HG03060 (cell line): ENCODE measurements around the gene COL1A1.

Source experiments
- ATAC-seq: cut with Tn5 transposase; IDR thresholded peaks from one replicate; pipeline ENCODE4 v1.9.1; 2021; ENCODE audit warnings: low read depth, moderate number of reproducible peaks; ENCODE audit not compliant: unreplicated experiment

Gene COL1A1

DNA sequence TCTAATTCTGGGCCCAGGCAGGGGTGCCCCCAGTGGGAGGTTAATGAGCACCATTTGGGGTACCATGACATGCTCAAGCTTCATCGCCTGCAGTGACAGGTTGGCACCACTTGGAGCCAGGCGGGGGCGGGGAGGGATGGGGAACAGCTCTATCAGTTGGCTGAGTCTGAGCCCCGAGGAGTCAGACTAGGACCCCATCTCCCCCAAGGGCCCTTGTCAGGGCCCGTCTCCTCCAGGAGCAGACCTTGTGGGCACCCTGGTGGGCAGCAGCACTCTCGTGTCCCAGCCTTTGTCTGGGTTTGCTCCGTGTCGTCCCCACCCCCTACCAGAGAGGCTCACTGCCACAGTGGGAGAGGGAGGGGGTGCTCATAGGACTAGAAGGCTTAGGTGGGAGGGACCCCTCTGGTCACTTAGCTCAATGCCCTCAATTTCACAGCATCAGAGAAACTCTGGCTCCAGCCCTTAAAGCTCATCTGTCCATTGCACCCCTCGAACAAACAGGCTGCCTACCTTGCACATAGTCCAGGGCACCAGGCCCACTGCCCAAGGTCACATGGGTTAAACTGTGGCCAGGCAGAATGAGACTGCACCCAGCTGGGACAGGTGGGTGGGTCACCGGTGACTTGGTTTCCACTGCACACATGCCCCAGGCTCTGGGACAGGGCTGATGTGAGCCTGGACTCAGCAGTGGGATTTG lies 55.1 kb downstream of the COL1A1 start:
- ATAC-seq, result no peak

DNA sequence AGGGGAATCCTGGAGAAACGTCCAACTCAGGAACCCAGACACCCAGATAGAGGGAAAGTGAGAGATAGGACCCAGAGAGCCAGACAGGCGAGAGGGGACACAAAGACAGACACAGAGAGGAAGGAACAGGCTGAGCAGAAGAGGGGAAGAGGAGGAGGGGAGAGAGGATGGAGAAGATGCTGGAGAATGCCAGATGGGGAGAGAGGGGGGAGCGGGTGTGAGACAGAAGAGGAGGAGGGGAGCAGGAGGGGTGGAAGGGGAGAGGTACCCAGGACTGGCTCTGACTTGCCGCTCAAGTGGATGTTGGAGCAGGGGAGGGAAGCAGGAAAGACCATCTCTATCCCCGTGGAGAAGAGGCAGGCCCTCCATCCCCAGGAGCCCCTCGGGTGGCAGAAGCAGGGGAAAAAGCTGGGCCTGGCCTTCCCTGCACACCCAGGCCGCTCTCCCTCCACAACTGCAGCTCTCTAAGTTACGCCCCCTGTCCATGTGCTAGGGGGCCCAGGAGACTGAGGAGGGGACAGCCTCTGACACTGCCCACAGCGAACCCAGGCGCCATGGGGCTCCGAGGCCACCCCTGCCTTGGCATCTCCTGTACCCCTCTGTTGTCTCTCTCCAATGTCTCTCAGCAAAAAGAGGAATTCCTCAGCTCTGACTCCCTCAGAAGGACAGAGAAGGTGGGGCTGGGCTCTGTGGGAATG lies 55.8 kb downstream of the COL1A1 start:
- ATAC-seq, result no peak

DNA sequence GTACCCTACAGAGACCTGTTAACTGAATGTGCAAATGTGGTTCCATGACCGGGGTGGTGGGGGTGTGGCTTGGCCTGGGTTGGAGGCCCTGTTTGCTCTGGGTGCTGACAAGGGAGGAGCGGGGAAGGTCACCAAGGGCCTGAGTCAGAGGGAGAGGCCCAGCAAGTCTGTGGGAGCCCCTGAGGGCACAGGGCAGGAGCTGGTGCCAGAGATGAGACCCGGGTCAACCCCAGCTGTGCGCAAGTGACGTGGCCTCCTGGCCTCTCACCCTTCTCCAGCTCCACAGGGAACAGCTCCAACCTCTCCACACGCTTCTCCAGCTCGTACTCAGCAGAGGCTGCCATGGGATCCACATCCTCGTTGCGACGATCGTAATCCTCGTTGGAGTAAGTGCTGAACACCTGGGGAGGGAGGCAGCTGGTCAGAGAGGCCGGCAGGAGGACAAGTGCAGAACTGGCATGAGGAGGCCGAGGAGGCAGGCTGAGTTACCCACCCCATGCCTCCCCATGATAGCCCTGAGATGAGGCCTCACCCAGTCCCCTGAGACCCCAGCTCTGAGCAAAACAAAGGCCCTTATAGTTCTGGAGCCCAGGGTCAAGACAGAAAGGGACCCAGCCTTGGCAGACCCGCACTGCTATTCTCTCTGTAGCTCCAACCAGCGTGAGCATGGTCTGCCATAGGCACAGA lies 56.4 kb downstream of the COL1A1 start:
- ATAC-seq, result no peak

- no peak for ATAC-seq
Measured at GRCh38 chr17:50144355-50144754, 57.1 kb downstream of the COL1A1 start.

- no peak for ATAC-seq
Measured at GRCh38 chr17:50143461-50144176, 57.8 kb downstream of the COL1A1 start.

- ATAC-seq, result no peak
Measured at GRCh38 chr17:50141745-50142110, 59.7 kb downstream of the COL1A1 start.

DNA sequence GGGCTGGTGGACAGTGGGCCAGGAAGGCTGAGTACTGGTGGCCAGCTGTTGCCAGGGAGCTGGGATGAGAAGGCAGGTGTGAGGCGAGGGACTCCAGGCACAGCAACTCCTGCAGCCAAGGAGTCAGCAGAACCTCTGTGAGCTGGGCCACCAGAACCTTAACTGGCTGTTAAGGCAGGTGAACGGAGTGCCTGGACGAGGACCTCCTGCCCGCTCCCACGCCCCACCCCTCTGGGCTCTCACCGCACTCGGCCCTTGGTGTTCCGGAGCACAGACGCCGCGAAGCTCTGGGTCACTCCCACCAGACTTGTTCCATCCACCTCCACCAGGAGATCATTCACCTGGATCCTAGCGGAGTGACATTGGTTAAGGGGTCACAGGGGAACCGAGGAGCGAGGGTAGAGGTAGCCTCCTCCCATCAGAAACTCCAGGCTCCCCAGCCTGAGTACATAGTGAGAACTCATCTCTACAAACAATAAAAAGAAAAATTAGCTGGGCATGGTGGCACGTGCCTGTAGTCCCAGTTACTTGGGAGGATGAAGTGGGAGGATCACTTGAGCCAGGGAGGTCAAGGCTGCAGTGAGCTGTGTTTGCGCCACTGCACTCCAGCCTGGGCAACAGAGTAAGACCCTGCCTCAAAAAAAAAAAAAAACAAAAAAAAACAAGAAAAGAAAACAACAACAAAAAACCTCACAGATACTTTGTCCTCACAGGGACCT lies 60.2 kb downstream of the COL1A1 start:
- ATAC-seq, result no peak

- no peak for ATAC-seq
Measured at GRCh38 chr17:50139950-50140885, 61.2 kb downstream of the COL1A1 start.

DNA sequence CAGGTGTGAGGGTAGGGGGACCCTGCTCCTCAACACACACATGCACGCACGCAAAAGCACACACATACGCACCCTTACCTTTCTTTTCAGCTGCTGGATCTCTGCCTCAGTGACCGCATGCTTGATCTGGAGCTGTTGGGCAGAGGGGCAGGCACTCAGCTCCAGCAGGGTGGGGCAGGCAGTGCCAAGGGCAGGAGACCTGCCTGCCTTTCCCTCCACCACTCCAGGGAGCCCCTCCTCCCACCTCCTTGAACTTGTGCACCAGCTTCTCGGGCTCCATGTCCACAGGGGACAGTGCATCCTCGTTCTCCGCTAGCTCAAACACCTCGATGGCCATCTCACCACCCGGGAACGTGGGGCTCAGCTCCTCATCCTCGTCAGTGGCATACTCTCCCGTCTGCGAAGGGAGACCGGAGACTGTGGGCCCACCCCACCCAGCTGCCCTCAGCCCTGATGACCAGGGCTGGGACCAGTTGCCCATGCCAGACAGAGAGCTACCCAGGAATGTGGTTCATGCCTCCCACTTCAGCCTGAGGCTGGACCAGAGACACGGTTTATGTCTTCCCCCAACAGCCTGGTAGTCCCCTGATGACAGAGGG lies 62.1 kb downstream of the COL1A1 start:
- ATAC-seq, result no peak

GRCh38 chr17:50137042-50137441 lies 64.4 kb downstream of the COL1A1 start:
- ATAC-seq, result no peak

DNA sequence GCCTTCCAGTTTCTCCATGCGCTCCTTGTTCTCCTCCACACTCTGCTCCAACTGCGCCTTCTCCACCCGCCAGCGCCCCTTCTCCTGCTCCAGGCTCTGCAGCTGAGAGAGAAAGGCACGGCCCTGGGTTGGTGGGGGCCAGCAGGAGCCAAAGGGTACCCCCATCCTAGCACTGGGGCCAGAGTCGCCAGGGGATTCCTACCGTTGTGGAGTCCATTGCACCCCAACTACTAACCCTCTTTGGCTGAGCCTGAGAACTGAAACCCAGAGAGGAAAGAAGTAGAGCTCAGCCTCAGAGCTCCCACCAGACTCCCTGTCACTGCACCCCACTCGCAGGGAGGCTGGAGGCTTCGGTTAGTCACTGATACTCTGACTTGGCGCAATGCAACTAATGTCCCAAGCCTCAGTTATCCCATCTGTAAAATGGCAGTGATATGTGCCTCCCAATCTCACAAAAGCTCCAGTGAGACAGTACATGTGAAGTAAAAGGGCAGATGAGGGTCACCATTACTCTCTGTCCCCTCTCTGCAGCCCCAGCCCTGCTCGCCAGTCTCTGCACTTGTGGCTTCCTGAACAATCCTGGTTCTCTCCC lies 65.2 kb downstream of the COL1A1 start:
- ATAC-seq, result no peak

GRCh38 chr17:50135316-50136095 lies 65.9 kb downstream of the COL1A1 start:
- ATAC-seq, result no peak

DNA sequence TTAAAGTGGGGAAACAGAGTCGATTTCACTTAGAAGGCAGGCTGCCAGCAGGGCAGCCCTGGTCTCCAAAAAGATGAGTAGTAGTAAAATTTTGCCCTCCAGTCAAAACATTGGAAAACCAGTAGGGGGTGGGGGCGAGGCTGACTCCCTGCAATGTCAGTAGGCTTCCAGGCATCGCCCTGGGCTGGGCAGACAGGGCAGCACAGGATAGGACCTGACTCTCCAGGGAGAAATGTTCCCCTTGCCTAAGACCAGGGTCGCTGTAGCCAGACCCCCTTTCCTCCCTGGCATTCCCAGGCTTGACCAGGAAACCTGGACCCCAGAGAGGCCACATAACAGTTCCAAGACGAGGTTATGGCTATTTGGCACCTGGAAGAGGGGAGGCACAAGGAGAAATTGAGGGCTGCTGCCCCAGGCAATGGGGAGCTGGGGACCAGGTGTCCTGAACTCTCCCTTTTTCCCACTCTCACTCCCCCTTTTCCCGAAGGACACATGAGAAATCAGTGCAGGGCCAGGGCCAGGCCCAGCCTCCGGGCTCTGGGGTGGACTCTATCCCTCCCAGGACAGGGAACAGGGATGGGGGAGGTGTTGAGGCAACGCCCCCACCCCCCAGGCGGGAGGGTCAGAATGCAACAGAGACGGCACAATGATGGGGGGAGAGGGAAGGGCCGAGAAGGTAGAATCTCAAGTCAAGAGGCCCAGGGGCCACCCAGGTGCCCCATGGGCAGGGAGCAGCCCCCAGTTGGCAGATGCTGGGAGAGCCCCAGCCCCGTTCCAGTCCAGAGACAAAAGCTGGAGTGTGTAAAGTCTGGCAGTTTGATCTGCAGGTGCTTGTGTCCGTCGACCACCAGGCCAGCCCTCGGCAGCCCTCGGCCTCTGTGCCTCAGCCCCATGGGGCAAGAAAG lies 67.0 kb downstream of the COL1A1 start:
- no peak for ATAC-seq

DNA sequence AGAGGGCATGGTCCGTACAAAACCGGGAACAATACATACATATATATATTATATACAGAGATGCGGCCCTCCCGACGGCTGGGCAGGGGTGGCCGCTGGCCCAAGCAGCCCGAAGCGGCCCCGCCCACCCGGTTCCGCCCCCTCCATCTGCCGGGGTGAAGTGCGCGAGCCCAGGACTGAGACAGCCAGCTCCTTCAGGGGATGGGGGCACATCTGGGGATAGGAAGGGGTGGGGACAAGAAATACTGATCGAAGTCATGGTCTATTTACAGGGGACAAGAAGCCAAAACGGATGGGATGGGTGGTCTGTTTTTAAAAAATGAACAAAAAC lies 67.7 kb downstream of the COL1A1 start:
- ATAC-seq, result no peak
